Activated CD8-positive, alpha-beta T cell treated with anti-CD3 and anti-CD28 coated beads, Interleukin-2, amount 10 ng/mL, durations not matched to agents 7 days and 5 days (primary cell): Measurements from ENCODE around the gene ABL2. TPM values are rescaled to one million over a fixed set of nuclear protein-coding genes. Genes with fewer than 3 reads are reported as not detected.
A peak's percentile ranks its signal among the peaks of the same experiment; 100 is the strongest.
"Not testable (repeated sequence)": the region's sequence is repeated elsewhere in the genome, so short reads cannot be mapped to it uniquely, and the experiment has no call there.

Experiments
- ATAC-seq: fragments of 150-1000 bp; cut with Tn5 transposase; one replicate; pipeline ENCODE4 v1.10.0; 2021; ENCODE audit warnings: moderate library complexity
- CTCF ChIA-PET: fragments of 350-600 bp; sonication (Branson Sonifier 250); formaldehyde crosslinking; loops from one replicate; lab custom pipeline; 2021; ENCODE audit warnings: antibody characterized with exemption; lab: Charles Lee
- POLR2A ChIA-PET: fragments of 350-600 bp; sonication (Branson Sonifier 250); formaldehyde crosslinking; loops from one replicate; lab custom pipeline; 2021; ENCODE audit warnings: antibody characterized with exemption; lab: Charles Lee
- DNase-seq: peaks from one replicate; pipeline ENCODE4 v3.0.0-alpha.2; 2020
- H3K27ac Mint-ChIP-seq: one replicate; pipeline ENCODE4 v1.8.0; 2021; ENCODE audit warnings: mild to moderate bottlenecking, mixed read lengths
- H3K27me3 Mint-ChIP-seq: one replicate; pipeline ENCODE4 v1.8.0; 2021; ENCODE audit warnings: low read depth, mixed read lengths
- H3K36me3 Mint-ChIP-seq: one replicate; pipeline ENCODE4 v1.8.0; 2021; ENCODE audit warnings: low read depth, mixed read lengths
- H3K4me1 Mint-ChIP-seq: one replicate; pipeline ENCODE4 v1.8.0; 2021; ENCODE audit warnings: low read depth, mixed read lengths
- H3K4me3 Mint-ChIP-seq: one replicate; pipeline ENCODE4 v1.8.0; 2021; ENCODE audit warnings: mild to moderate bottlenecking, mixed read lengths
- H3K9me3 Mint-ChIP-seq: one replicate; pipeline ENCODE4 v1.8.0; 2022; ENCODE audit warnings: mixed read lengths; ENCODE audit not compliant: insufficient read depth
- total RNA-seq, 2 experiments: library from RNA; stranded (reverse); gene quantifications; one replicate each; pipeline ENCODE4 v1.2.3, GENCODE V29; 2021

Gene ABL2
- total RNA-seq, 2 experiments from 2014 or later, result 6.3 to 7.5 TPM

- POLR2A ChIA-PET, result no interaction called here
- Mint-ChIP-seq H3K4me1 (no peaks in the 10 kb centered on the region), H3K9me3 (no peaks in the 10 kb centered on the region), H3K27ac (no peak overlapping the region), H3K27me3 (peaks cover 3% of the 10 kb centered on the region), H3K36me3 (no peaks in the 10 kb centered on the region), H3K4me3 (no peak overlapping the region)
- CTCF ChIA-PET, result no interaction called here
- ATAC-seq (no peak), DNase-seq (no peak)
Observed at GRCh38 chr1:179241530-179242097, 12.1 kb upstream of the ABL2 start.

- no peak overlapping the region for H3K4me3 Mint-ChIP-seq
- ATAC-seq (no peak), DNase-seq (no peak)
- no peaks in the 10 kb centered on the region for H3K4me1 Mint-ChIP-seq
- H3K9me3 Mint-ChIP-seq, result no peaks in the 10 kb centered on the region
- peaks cover 8% of the 10 kb centered on the region for H3K27me3 Mint-ChIP-seq
- POLR2A ChIA-PET, result no interaction called here
- H3K27ac Mint-ChIP-seq, result no peak overlapping the region
- CTCF ChIA-PET, result interaction anchor here (1.2 kb wide), 1 partner anchor 573 kb away, joined by 3 read pairs; no protein-coding TSS in a partner anchor
- no peaks in the 10 kb centered on the region for H3K36me3 Mint-ChIP-seq
Observed at GRCh38 chr1:179237222-179237621, 7.7 kb upstream of the ABL2 start.

- POLR2A ChIA-PET, result no interaction called here
- DNase-seq (no peak), ATAC-seq (no peak)
- CTCF ChIA-PET, result no interaction called here
- peaks cover 4% of the 10 kb centered on the region for H3K4me1 Mint-ChIP-seq
- no peak overlapping the region for H3K4me3 Mint-ChIP-seq
- H3K27me3 Mint-ChIP-seq, result peaks cover 8% of the 10 kb centered on the region
- no peaks in the 10 kb centered on the region for H3K36me3 Mint-ChIP-seq
- no peaks in the 10 kb centered on the region for H3K9me3 Mint-ChIP-seq
- H3K27ac Mint-ChIP-seq, result no peak overlapping the region
Observed at GRCh38 chr1:179234863-179235262, 5.4 kb upstream of the ABL2 start.

GRCh38 chr1:179231923-179232322 lies 2.4 kb upstream of the ABL2 start:
- Mint-ChIP-seq H3K27ac (no peak overlapping the region), H3K4me1 (peaks cover 20% of the 10 kb centered on the region), H3K27me3 (peaks cover 8% of the 10 kb centered on the region), H3K36me3 (peaks cover 2% of the 10 kb centered on the region), H3K4me3 (no peak overlapping the region), H3K9me3 (no peaks in the 10 kb centered on the region)
- CTCF ChIA-PET, result no interaction called here
- POLR2A ChIA-PET, result no interaction called here
- DNase-seq (no peak), ATAC-seq (no peak)

GRCh38 chr1:179230721-179231120 lies 1.2 kb upstream of the ABL2 start:
- CTCF ChIA-PET, result no interaction called here

GRCh38 chr1:179230251-179230650 lies 774 bp upstream of the ABL2 start:
- DNase-seq, result no peak
- H3K4me3 Mint-ChIP-seq, result peak overlapping the region; percentile 83
- POLR2A ChIA-PET, result interaction anchor here (0.7 kb wide), 1 partner anchor 1784 kb away, joined by 3 read pairs; no protein-coding TSS in a partner anchor
- CTCF ChIA-PET, result no interaction called here
- no peak for ATAC-seq
- H3K9me3 Mint-ChIP-seq, result no peaks in the 10 kb centered on the region
- peaks cover 20% of the 10 kb centered on the region for H3K4me1 Mint-ChIP-seq
- no peak overlapping the region for H3K27ac Mint-ChIP-seq
- peaks cover 2% of the 10 kb centered on the region for H3K36me3 Mint-ChIP-seq
- H3K27me3 Mint-ChIP-seq, result no peaks in the 10 kb centered on the region

More at GRCh38 chr1:179230721-179231120, 1.2 kb upstream of the ABL2 start:
- POLR2A ChIA-PET, result interaction anchor here (0.7 kb wide), 1 partner anchor 1784 kb away, joined by 3 read pairs; no protein-coding TSS in a partner anchor
- H3K9me3 Mint-ChIP-seq, result no peaks in the 10 kb centered on the region
- DNase-seq, result no peak
- ATAC-seq, result no peak
- peaks cover 20% of the 10 kb centered on the region for H3K4me1 Mint-ChIP-seq
- peak overlapping the region; percentile 83 for H3K4me3 Mint-ChIP-seq
- no peaks in the 10 kb centered on the region for H3K27me3 Mint-ChIP-seq
- peaks cover 2% of the 10 kb centered on the region for H3K36me3 Mint-ChIP-seq
- no peak overlapping the region for H3K27ac Mint-ChIP-seq

GRCh38 chr1:179228783-179229213 lies 679 bp downstream of the ABL2 start:
- CTCF ChIA-PET, result interaction anchor here (1.6 kb wide), 1 partner anchor 123 kb away, joined by 4 read pairs; no protein-coding TSS in a partner anchor

GRCh38 chr1:179226738-179227137 lies 2.7 kb downstream of the ABL2 start:
- ATAC-seq (no peak), DNase-seq (no peak)
- no peak overlapping the region for H3K27ac Mint-ChIP-seq
- POLR2A ChIA-PET, result no interaction called here
- H3K4me1 Mint-ChIP-seq, result peaks cover 20% of the 10 kb centered on the region
- H3K9me3 Mint-ChIP-seq, result no peaks in the 10 kb centered on the region
- H3K36me3 Mint-ChIP-seq, result peaks cover 5% of the 10 kb centered on the region
- no peak overlapping the region for H3K4me3 Mint-ChIP-seq
- no peaks in the 10 kb centered on the region for H3K27me3 Mint-ChIP-seq
- CTCF ChIA-PET, result no interaction called here

More at GRCh38 chr1:179228783-179229213, 679 bp downstream of the ABL2 start:
- ATAC-seq (peak; percentile 40), DNase-seq (peak; percentile 33)
- Mint-ChIP-seq H3K36me3 (peaks cover 2% of the 10 kb centered on the region), H3K4me3 (peak overlapping the region; percentile 87), H3K4me1 (peaks cover 20% of the 10 kb centered on the region), H3K27me3 (no peaks in the 10 kb centered on the region), H3K27ac (peak overlapping the region; percentile 62), H3K9me3 (no peaks in the 10 kb centered on the region)
- POLR2A ChIA-PET, result no interaction called here

GRCh38 chr1:179224466-179224865 lies 5.0 kb downstream of the ABL2 start:
- H3K4me3 Mint-ChIP-seq, H3K36me3 Mint-ChIP-seq, ATAC-seq, H3K27me3 Mint-ChIP-seq, POLR2A ChIA-PET, H3K9me3 Mint-ChIP-seq, DNase-seq, H3K27ac Mint-ChIP-seq: not testable (repeated sequence)
- peaks cover 14% of the 10 kb centered on the region for H3K4me1 Mint-ChIP-seq
- CTCF ChIA-PET, result interaction anchor here (1.7 kb wide), 1 partner anchor 104 kb away, joined by 4 read pairs; no protein-coding TSS in a partner anchor

GRCh38 chr1:179221121-179221520 lies 8.4 kb downstream of the ABL2 start:
- peak; percentile 9 for DNase-seq
- H3K4me3 Mint-ChIP-seq, ATAC-seq, H3K4me1 Mint-ChIP-seq, CTCF ChIA-PET, POLR2A ChIA-PET, H3K27ac Mint-ChIP-seq, H3K9me3 Mint-ChIP-seq, H3K27me3 Mint-ChIP-seq: not testable (repeated sequence)
- peaks cover 14% of the 10 kb centered on the region for H3K36me3 Mint-ChIP-seq

- ATAC-seq (no peak), DNase-seq (no peak)
- ChIA-PET POLR2A (no interaction called here), CTCF (interaction anchor here (1.8 kb wide), 1 partner anchor 97 kb away, joined by 4 read pairs; no protein-coding TSS in a partner anchor)
- H3K4me3 Mint-ChIP-seq, result no peak overlapping the region
- H3K4me1 Mint-ChIP-seq, result peaks cover 8% of the 10 kb centered on the region
- no peaks in the 10 kb centered on the region for H3K9me3 Mint-ChIP-seq
- H3K36me3 Mint-ChIP-seq, result peaks cover 14% of the 10 kb centered on the region
- no peaks in the 10 kb centered on the region for H3K27me3 Mint-ChIP-seq
- no peak overlapping the region for H3K27ac Mint-ChIP-seq
Observed at GRCh38 chr1:179217943-179218507, 11.5 kb downstream of the ABL2 start.

- CTCF ChIA-PET, DNase-seq, H3K27ac Mint-ChIP-seq, H3K4me1 Mint-ChIP-seq, POLR2A ChIA-PET, H3K9me3 Mint-ChIP-seq, ATAC-seq, H3K27me3 Mint-ChIP-seq, H3K4me3 Mint-ChIP-seq, H3K36me3 Mint-ChIP-seq: not testable (repeated sequence)
Observed at GRCh38 chr1:179213317-179213716, 16.2 kb downstream of the ABL2 start.
